Measurements from ENCODE around the gene TNIP1.

GRCh38 chr5:151079838-151080612, 809 bp downstream of the TNIP1 start:
- TF ChIP-seq FOXM1 (IDR thresholded peaks at IDR 0.05; ENCODE audit: low read depth), result no peak
- no peak for TF ChIP-seq CHD2 (IDR thresholded peaks at IDR 0.05; ENCODE audit: low read length, partially characterized antibody)
- TF ChIP-seq CTCF (IDR thresholded peaks at IDR 0.05), result no peak
- TF ChIP-seq MAX (IDR thresholded peaks at IDR 0.05; ENCODE audit: low read depth), result no peak
- TF ChIP-seq NRF1 (IDR thresholded peaks at IDR 0.05; ENCODE audit: low read depth, low read length), result no peak
- no peak for TF ChIP-seq POLR2AphosphoS5 (IDR thresholded peaks at IDR 0.05; ENCODE audit: low read depth, low read length)
- no peak for TF ChIP-seq GATA2 (CRISPR knock-in tag; IDR thresholded peaks at IDR 0.05)
- TF ChIP-seq EP300 (IDR thresholded peaks at IDR 0.05; ENCODE audit: borderline replicate concordance in 1 of 2, low read depth in 1 of 2, low read length in 1 of 2), result no peak
- TF ChIP-seq RAD21 (IDR thresholded peaks at IDR 0.05; ENCODE audit: low read length), result no peak; the same call in 1 of the 2 replicates

Measured in SK-N-SH (cell line).